ENCODE results near the gene FYN. TPM values are rescaled to one million over a fixed set of nuclear protein-coding genes. Genes with fewer than 3 reads are reported as not detected.

Gene FYN
- total RNA-seq, 1 experiment from 2014 or later = 18.5 TPM

- no peak for TF ChIP-seq REST (IDR thresholded peaks at IDR 0.05; ENCODE audit: low read depth)
- no peak for TF ChIP-seq FOSL1 (IDR thresholded peaks at IDR 0.05; ENCODE audit: low read depth)
- TF ChIP-seq SRF (IDR thresholded peaks at IDR 0.05; ENCODE audit: low read depth) = no peak
Measured at GRCh38 chr6:111727041-111727440, 146.2 kb downstream of the FYN start (continued).

GRCh38 chr6:111725446-111726112 is 147.7 kb downstream of the FYN start:
- DNase-seq (ENCODE audit: low read depth, low spot score) = no peak
- Histone ChIP-seq H3K27ac (ENCODE audit: low read depth, low read length) (no peak overlapping the region), H3K4me2 (ENCODE audit: low read length) (no peak overlapping the region), H3K4me3 (replicated peaks in 1 of 2; ENCODE audit: low read depth in 1 of 2, low read length in 2 of 2) (no peak overlapping the region), H3K9me3 (ENCODE audit: control insufficient read depth in 1 of 2, insufficient read depth in 1 of 2, low read depth in 1 of 2, low read length in 2 of 2) (no peaks in the 10 kb centered on the region), H3K4me1 (ENCODE audit: control insufficient read depth in 1 of 2, insufficient read depth in 2 of 2, low read length in 2 of 2) (no peaks in the 10 kb centered on the region), H3K36me3 (ENCODE audit: control insufficient read depth in 1 of 2, insufficient read depth in 2 of 2, low read length in 2 of 2) (no peaks in the 10 kb centered on the region), H3K9me2 (ENCODE audit: insufficient read depth) (no peaks in the 10 kb centered on the region), H3K79me2 (ENCODE audit: insufficient read depth, low read length) (no peaks in the 10 kb centered on the region), H3K9ac (ENCODE audit: low read length) (no peak overlapping the region), H2AFZ (ENCODE audit: low read depth, low read length, poor library complexity, severe bottlenecking) (no peak overlapping the region), H4K20me1 (ENCODE audit: insufficient read depth) (no peaks in the 10 kb centered on the region), H3K27me3 (ENCODE audit: insufficient read depth, low read length) (no peaks in the 10 kb centered on the region)
- POLR2A ChIA-PET = no interaction called here
- intact Hi-C loops (cut with micrococcal nuclease) = no loop called here
- RAD21 ChIA-PET (ENCODE audit: low non-redundant PET in 1 of 2, low total read pairs in 2 of 2, uncharacterized antibody in 2 of 2, unreplicated experiment in 2 of 2) = no interaction called here
- no peak for ATAC-seq
- CTCF ChIA-PET = no interaction called here
- BruUV-seq (replicated peaks) = no TSS peak
- TF ChIP-seq EZH2phosphoT487 (IDR thresholded peaks at IDR 0.05; ENCODE audit: borderline replicate concordance) = no peak
- no peak for TF ChIP-seq EGR1 (IDR thresholded peaks at IDR 0.05; ENCODE audit: low read depth)
- no peak for TF ChIP-seq SRF (IDR thresholded peaks at IDR 0.05; ENCODE audit: low read depth)
- TF ChIP-seq FOSL1 (IDR thresholded peaks at IDR 0.05; ENCODE audit: low read depth) = no peak
- no peak for TF ChIP-seq POLR2AphosphoS5 (IDR thresholded peaks at IDR 0.05; ENCODE audit: low read depth, low read length)
- no peak for TF ChIP-seq SIN3A (IDR thresholded peaks at IDR 0.05; ENCODE audit: low read depth)
- TF ChIP-seq ZNF274 (IDR thresholded peaks at IDR 0.05; ENCODE audit: low read depth, low read length) = no peak
- no peak for TF ChIP-seq REST (IDR thresholded peaks at IDR 0.05; ENCODE audit: low read depth)
- TF ChIP-seq EZH2 (IDR thresholded peaks at IDR 0.05) = no peak
- no peak for TF ChIP-seq YY1 (IDR thresholded peaks at IDR 0.05; ENCODE audit: extremely low read depth, insufficient replicate concordance, low read depth, low read length)
- no peak for TF ChIP-seq JUND (IDR thresholded peaks at IDR 0.05)
- TF ChIP-seq CEBPB (IDR thresholded peaks at IDR 0.05; ENCODE audit: low read depth) = no peak
- TF ChIP-seq CTCF (IDR thresholded peaks at IDR 0.05 in 2 of 3, conservative IDR thresholded peaks at IDR 0.05 in 1 of 3; ENCODE audit: borderline replicate concordance in 1 of 3, insufficient read depth in 1 of 3, low read depth in 2 of 3, low read length in 2 of 3) = no peak
- no peak for TF ChIP-seq ATF3 (IDR thresholded peaks at IDR 0.05)
- no peak for TF ChIP-seq CBX3 (IDR thresholded peaks at IDR 0.05; ENCODE audit: low read depth)
- no peak for TF ChIP-seq POLR2A (IDR thresholded peaks at IDR 0.05; ENCODE audit: borderline replicate concordance, extremely low read depth, insufficient read depth, insufficient read length)
